Cardiac atrium fibroblast (primary cell): ENCODE measurements around the gene REM2. TPM values are rescaled to one million over a fixed set of nuclear protein-coding genes. Genes with fewer than 3 reads are reported as not detected.

Experiments used
- total RNA-seq: library from RNA; depleted of rRNA; stranded (reverse); fragments of >200 nt; gene quantifications from 2 replicates; pipeline ENCODE4 v1.2.3, GENCODE V29; 2015

REM2 gene
- not detected in 2 replicates for total RNA-seq

GRCh38 chr14:22883173-22883976 lies at the start of gene REM2:
REM2 (plus strand) TSS chr14:22883222; CDS start chr14:22883288, 66 bp downstream.

GRCh38 chr14:22836301-22837113 lies 46.5 kb upstream of the REM2 start, which contains the start of gene MMP14:
MMP14 (plus strand) TSS chr14:22836585; CDS start chr14:22836818, 233 bp downstream.

GRCh38 chr14:22871224-22872032 lies 11.6 kb upstream of the REM2 start, which contains the start of gene LRP10:
LRP10 (plus strand) TSS chr14:22871740; CDS start chr14:22872304, 564 bp downstream.

GRCh38 chr14:22918804-22919600 lies 36.0 kb downstream of the REM2 start, which contains the start of gene RBM23:
RBM23 (minus strand) TSS chr14:22919149.

GRCh38 chr14:22929104-22929960 lies 46.3 kb downstream of the REM2 start, which contains the start of gene PRMT5:
PRMT5 (minus strand) TSS chr14:22929376; CDS start chr14:22929361, 15 bp downstream.

Other genes with a start within 250 kb of the REM2 start
- not detected in 2 replicates for gene OR6J1, start 238.9 kb upstream of the REM2 start, total RNA-seq
- 78.9 and 102 TPM in 2 replicates for gene OXA1L, start 116.5 kb upstream of the REM2 start, total RNA-seq
- gene SLC7A7, start 67.8 kb upstream of the REM2 start, total RNA-seq, result 4.1 and 7.2 TPM in 2 replicates
- 32.3 and 51.8 TPM in 2 replicates for gene MRPL52, start 53.3 kb upstream of the REM2 start, total RNA-seq
- gene MMP14, start 46.6 kb upstream of the REM2 start, total RNA-seq, result 238 and 248 TPM in 2 replicates
- 104 and 155 TPM in 2 replicates for gene LRP10, start 11.5 kb upstream of the REM2 start, total RNA-seq
- gene RBM23, start 35.9 kb downstream of the REM2 start, total RNA-seq, result 35.9 and 76.6 TPM in 2 replicates
- 59.1 and 85.4 TPM in 2 replicates for gene PRMT5, start 46.2 kb downstream of the REM2 start, total RNA-seq
- 20.6 and 49.9 TPM in 2 replicates for gene HAUS4, start 73.9 kb downstream of the REM2 start, total RNA-seq
- 28.0 and 32.2 TPM in 2 replicates for gene AJUBA, start 99.3 kb downstream of the REM2 start, total RNA-seq
- gene C14orf93, start 126.9 kb downstream of the REM2 start, total RNA-seq, result 5.7 and 5.8 TPM in 2 replicates
- 255 and 277 TPM in 2 replicates for gene PSMB5, start 151.7 kb downstream of the REM2 start, total RNA-seq
- not detected in 2 replicates for gene PSMB11, start 159.0 kb downstream of the REM2 start, total RNA-seq
- gene CDH24, start 174.3 kb downstream of the REM2 start, total RNA-seq, result 3.2 and 4.1 TPM in 2 replicates
- 48.4 and 55.2 TPM in 2 replicates for gene ACIN1, start 211.9 kb downstream of the REM2 start, total RNA-seq
- 37.9 and 39.2 TPM in 2 replicates for gene C14orf119, start 212.3 kb downstream of the REM2 start, total RNA-seq
- not detected in 2 replicates for gene CIROP, start 221.8 kb downstream of the REM2 start, total RNA-seq
- not detected in 2 replicates for gene CEBPE, start 236.0 kb downstream of the REM2 start, total RNA-seq